ENCODE measurements around the gene LPXN. TPM values are rescaled to one million over a fixed set of nuclear protein-coding genes. Genes with fewer than 3 reads are reported as not detected.

The LPXN gene
- total RNA-seq, 1 experiment from 2014 or later, result 2.1 TPM

GRCh38 chr11:58616594-58616993 lies 40.9 kb upstream of the LPXN start (continued):
- no peak for TF ChIP-seq NR3C1 (CRISPR knock-in tag; conservative IDR thresholded peaks at IDR 0.05; ENCODE audit: low read depth)
- no peak for TF ChIP-seq RORB (CRISPR knock-in tag; IDR thresholded peaks at IDR 0.05)
- TF ChIP-seq ZNF671 (CRISPR knock-in tag; IDR thresholded peaks at IDR 0.05), result no peak
- TF ChIP-seq SMAD4 (CRISPR knock-in tag; IDR thresholded peaks at IDR 0.05), result no peak
- no peak for TF ChIP-seq EMX1 (CRISPR knock-in tag; IDR thresholded peaks at IDR 0.05)
- no peak for TF ChIP-seq E2F1 (CRISPR knock-in tag; IDR thresholded peaks at IDR 0.05)
- no peak for TF ChIP-seq GTF2I (CRISPR knock-in tag; conservative IDR thresholded peaks at IDR 0.05)
- no peak for TF ChIP-seq NFYB (CRISPR knock-in tag; conservative IDR thresholded peaks at IDR 0.05; ENCODE audit: low read depth)
- no peak for TF ChIP-seq FOXJ3 (CRISPR knock-in tag; IDR thresholded peaks at IDR 0.05; ENCODE audit: borderline replicate concordance)
- no peak for TF ChIP-seq CREM (CRISPR knock-in tag; IDR thresholded peaks at IDR 0.05)

- Mint-ChIP-seq H3K36me3 (peaks cover 88% of the 10 kb centered on the region), H3K27me3 (ENCODE audit: low read depth) (no peaks in the 10 kb centered on the region), H3K9me3 (no peaks in the 10 kb centered on the region), H3K4me3 (no peak overlapping the region), H3K27ac (no peak overlapping the region), H3K4me1 (no peaks in the 10 kb centered on the region)
- CTCF ChIA-PET, result no interaction called here
- TF ChIP-seq ZNF317 (CRISPR knock-in tag; IDR thresholded peaks at IDR 0.05; ENCODE audit: borderline replicate concordance, low read depth) (no peak), ERG (CRISPR knock-in tag; IDR thresholded peaks at IDR 0.05) (no peak), AFF4 (CRISPR knock-in tag; IDR thresholded peaks at IDR 0.05; ENCODE audit: borderline replicate concordance) (no peak), CDX4 (CRISPR knock-in tag; IDR thresholded peaks at IDR 0.05; ENCODE audit: borderline replicate concordance) (no peak), ZBTB21 (CRISPR knock-in tag; IDR thresholded peaks at IDR 0.05; ENCODE audit: borderline replicate concordance) (no peak), ZNF396 (CRISPR knock-in tag; IDR thresholded peaks at IDR 0.05; ENCODE audit: borderline replicate concordance) (no peak)
- POLR2A ChIA-PET, result no interaction called here
- DNase-seq (ENCODE audit: low spot score) (no peak), ATAC-seq (no peak)
Measured at GRCh38 chr11:58615559-58615958, 39.9 kb upstream of the LPXN start.

- no peaks in the 10 kb centered on the region for H3K27me3 Mint-ChIP-seq (ENCODE audit: low read depth)
- POLR2A ChIA-PET, result no interaction called here
- CTCF ChIA-PET, result interaction anchor here (2.3 kb wide), 1 partner anchor 16 kb away, joined by 9 read pairs; no protein-coding TSS in a partner anchor
- DNase-seq (ENCODE audit: low spot score) (no peak), ATAC-seq (no peak)
- no peak overlapping the region for H3K27ac Mint-ChIP-seq
- no peak overlapping the region for H3K4me3 Mint-ChIP-seq
- H3K9me3 Mint-ChIP-seq, result no peaks in the 10 kb centered on the region
- no peaks in the 10 kb centered on the region for H3K4me1 Mint-ChIP-seq
- H3K36me3 Mint-ChIP-seq, result peaks cover 75% of the 10 kb centered on the region
- TF ChIP-seq MLX (CRISPR knock-in tag; IDR thresholded peaks at IDR 0.05) (no peak), PRDM15 (CRISPR knock-in tag; IDR thresholded peaks at IDR 0.05) (no peak), ZMAT4 (CRISPR knock-in tag; IDR thresholded peaks at IDR 0.05) (no peak), CTCF (IDR thresholded peaks at IDR 0.05) (no peak), ZNF396 (CRISPR knock-in tag; IDR thresholded peaks at IDR 0.05; ENCODE audit: borderline replicate concordance) (no peak), NR3C1 (CRISPR knock-in tag; conservative IDR thresholded peaks at IDR 0.05; ENCODE audit: low read depth) (no peak), ZNF263 (CRISPR knock-in tag; IDR thresholded peaks at IDR 0.05; ENCODE audit: low read depth) (no peak)
Measured at GRCh38 chr11:58613228-58613627, 37.6 kb upstream of the LPXN start.
